Measurements from ENCODE around the gene KXD1. TPM values are rescaled to one million over a fixed set of nuclear protein-coding genes. Genes with fewer than 3 reads are reported as not detected.

The KXD1 gene
- total RNA-seq, 2 donors from 2014 or later = 108 to 115 TPM

DNA sequence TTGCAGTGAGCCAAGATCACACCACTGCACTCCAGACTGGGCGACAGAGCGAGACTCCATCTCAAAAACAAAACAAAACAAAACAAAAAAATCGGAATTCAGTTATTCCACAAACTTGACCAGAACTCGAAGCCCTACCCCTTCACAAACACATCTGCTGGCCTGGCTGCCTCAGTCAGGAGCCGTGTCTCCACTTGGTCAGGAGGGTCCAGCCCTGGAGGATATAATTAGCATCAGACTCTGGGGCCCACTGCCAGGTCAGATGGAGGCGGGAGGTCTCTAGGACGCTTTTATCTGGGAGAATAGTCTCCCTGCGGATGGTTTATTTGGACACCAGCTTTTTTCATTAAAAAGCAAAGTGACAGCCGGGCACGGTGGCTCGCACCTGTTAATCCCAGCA lies 43.8 kb upstream of the KXD1 start:
- Histone ChIP-seq H3K4me1 (ENCODE audit: control insufficient read depth, insufficient read depth, low read length) (no peaks in the 10 kb centered on the region), H3K9ac (ENCODE audit: extremely low read depth, low read length, poor library complexity, severe bottlenecking) (no peak overlapping the region), H3K27ac (ENCODE audit: low read depth, low read length) (no peak overlapping the region), H3K27me3 (ENCODE audit: control insufficient read depth, insufficient read depth, low read length, poor library complexity, severe bottlenecking) (no peaks in the 10 kb centered on the region), H3K36me3 (ENCODE audit: control insufficient read depth, insufficient read depth, low read length) (no peaks in the 10 kb centered on the region), H3K9me3 (ENCODE audit: control insufficient read depth, low read length) (no peaks in the 10 kb centered on the region), H3K4me3 (ENCODE audit: low read length) (no peak overlapping the region)
- H3K9me3 Mint-ChIP-seq = no peaks in the 10 kb centered on the region
- DNase-seq = no peak
- no peak for TF ChIP-seq CTCF (conservative IDR thresholded peaks at IDR 0.05)
- H3K27me3 Mint-ChIP-seq (ENCODE audit: insufficient read depth) = no peaks in the 10 kb centered on the region
- 78 to 90% methylated on average over 6 to 11 of the region's 11 CpGs for WGBS, 2 experiments (ENCODE audit: insufficient coverage in 1 of 2, insufficient read length in 1 of 2)
- no peak overlapping the region for H3K4me3 Mint-ChIP-seq
- no peak overlapping the region for H3K27ac Mint-ChIP-seq
- peaks cover 25% of the 10 kb centered on the region for H3K4me1 Mint-ChIP-seq
- H3K36me3 Mint-ChIP-seq (ENCODE audit: low read depth) = no peaks in the 10 kb centered on the region

DNA sequence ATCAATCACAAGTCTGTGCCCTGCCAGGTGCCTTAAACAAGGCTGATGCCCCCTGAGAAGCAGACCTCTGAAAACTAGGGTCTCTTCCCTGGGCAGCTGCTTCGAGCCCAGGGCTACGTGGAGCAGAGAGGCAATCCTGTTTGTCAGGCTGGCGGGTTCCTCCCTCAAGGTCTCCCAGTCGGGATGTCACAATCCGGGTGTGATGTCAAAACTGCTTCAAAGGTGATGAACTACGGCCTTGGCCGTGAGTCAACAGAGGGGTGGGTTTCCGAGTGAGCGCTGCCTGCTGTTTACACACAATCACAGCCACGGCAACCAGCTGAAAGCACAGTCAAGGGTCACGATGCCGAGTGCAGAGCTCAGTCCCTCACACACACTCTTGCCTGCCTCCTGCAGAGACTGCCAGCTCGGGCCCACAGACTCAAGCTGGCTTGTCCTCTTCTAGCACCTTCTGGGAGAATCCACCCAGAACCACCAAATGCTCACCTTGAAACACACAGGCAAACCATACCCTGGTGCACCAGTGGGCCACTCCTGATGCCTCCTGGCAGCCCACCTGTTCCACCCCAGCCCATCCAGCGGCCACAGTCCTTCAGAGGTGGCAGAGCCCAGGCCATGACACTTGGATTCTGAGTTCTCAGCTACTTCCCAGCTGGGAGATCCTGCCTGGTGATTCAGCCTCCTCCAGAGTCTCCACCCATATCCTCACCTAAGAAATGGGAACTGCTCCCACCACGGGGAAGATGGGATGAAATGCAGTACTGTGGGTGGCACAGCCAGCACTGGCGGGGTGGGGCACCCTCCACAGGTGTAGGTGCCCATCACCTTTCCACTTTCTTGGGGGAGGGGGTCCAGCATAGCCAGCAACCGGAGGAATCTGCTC lies 42.6 kb upstream of the KXD1 start:
- Mint-ChIP-seq H3K27ac (peak overlapping the region; percentile 92), H3K4me1 (peaks cover 27% of the 10 kb centered on the region), H3K9me3 (no peaks in the 10 kb centered on the region), H3K36me3 (ENCODE audit: low read depth) (no peaks in the 10 kb centered on the region), H3K27me3 (ENCODE audit: insufficient read depth) (no peaks in the 10 kb centered on the region), H3K4me3 (no peak overlapping the region)
- Histone ChIP-seq H3K27me3 (ENCODE audit: control insufficient read depth, insufficient read depth, low read length, poor library complexity, severe bottlenecking) (no peaks in the 10 kb centered on the region), H3K9me3 (ENCODE audit: control insufficient read depth, low read length) (no peaks in the 10 kb centered on the region), H3K4me1 (ENCODE audit: control insufficient read depth, insufficient read depth, low read length) (no peaks in the 10 kb centered on the region), H3K4me3 (ENCODE audit: low read length) (no peak overlapping the region), H3K9ac (ENCODE audit: extremely low read depth, low read length, poor library complexity, severe bottlenecking) (no peak overlapping the region), H3K36me3 (ENCODE audit: control insufficient read depth, insufficient read depth, low read length) (no peaks in the 10 kb centered on the region), H3K27ac (ENCODE audit: low read depth, low read length) (no peak overlapping the region)
- 74 to 78% methylated on average over 16 to 17 of the region's 17 CpGs for WGBS, 2 experiments (ENCODE audit: insufficient coverage in 1 of 2, insufficient read length in 1 of 2)
- TF ChIP-seq CTCF (conservative IDR thresholded peaks at IDR 0.05) = no peak
- DNase-seq = no peak

- no peaks in the 10 kb centered on the region for H3K36me3 ChIP-seq (ENCODE audit: control insufficient read depth, insufficient read depth, low read length)
- no peak for TF ChIP-seq CTCF (conservative IDR thresholded peaks at IDR 0.05)
- Mint-ChIP-seq H3K4me3 (no peak overlapping the region), H3K36me3 (ENCODE audit: low read depth) (no peaks in the 10 kb centered on the region), H3K4me1 (peaks cover 29% of the 10 kb centered on the region), H3K27me3 (ENCODE audit: insufficient read depth) (no peaks in the 10 kb centered on the region), H3K27ac (peak overlapping the region; percentile 92), H3K9me3 (no peaks in the 10 kb centered on the region)
- WGBS, 2 experiments (ENCODE audit: insufficient coverage in 1 of 2, insufficient read length in 1 of 2) = 79 to 81% methylated on average over 3 to 5 of the region's 5 CpGs
- no peaks in the 10 kb centered on the region for H3K4me1 ChIP-seq (ENCODE audit: control insufficient read depth, insufficient read depth, low read length)
- H3K9ac ChIP-seq (ENCODE audit: extremely low read depth, low read length, poor library complexity, severe bottlenecking) = no peak overlapping the region
- no peaks in the 10 kb centered on the region for H3K27me3 ChIP-seq (ENCODE audit: control insufficient read depth, insufficient read depth, low read length, poor library complexity, severe bottlenecking)
- H3K27ac ChIP-seq (ENCODE audit: low read depth, low read length) = no peak overlapping the region
- no peak overlapping the region for H3K4me3 ChIP-seq (ENCODE audit: low read length)
- DNase-seq = no peak
- H3K9me3 ChIP-seq (ENCODE audit: control insufficient read depth, low read length) = no peaks in the 10 kb centered on the region
These were observed 41.7 kb upstream of the KXD1 start for GRCh38 chr19:18515959-18516358.

Data from endodermal cell (in vitro differentiated cells).